ENCODE results near the gene SIGLEC12. TPM values are rescaled to one million over a fixed set of nuclear protein-coding genes. Genes with fewer than 3 reads are reported as not detected.

Gene SIGLEC12
- total RNA-seq, 1 donor from 2014 or later = 0.52 TPM

DNA sequence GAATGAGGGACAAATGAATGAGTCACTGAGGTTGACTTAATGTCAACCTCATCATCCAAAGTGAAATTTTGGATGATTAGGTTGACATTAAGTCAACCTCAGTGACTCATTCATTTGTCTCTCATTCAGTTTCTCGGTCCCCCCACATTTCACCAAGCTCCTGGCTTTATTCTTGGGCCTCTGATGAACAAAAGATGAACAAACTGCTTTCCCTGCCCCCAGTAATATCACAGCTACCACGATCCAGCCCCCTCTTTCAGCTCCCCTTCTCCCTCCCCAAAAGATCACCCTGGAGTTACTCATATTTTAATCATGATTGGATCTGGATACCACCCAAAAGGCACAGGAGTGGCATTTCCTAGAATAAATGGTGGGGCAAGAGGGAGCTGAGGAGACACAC lies 12.5 kb downstream of the SIGLEC12 start:
- Mint-ChIP-seq H3K27ac (peak overlapping the region; percentile 54), H3K4me1 (ENCODE audit: low read depth) (peaks cover 15% of the 10 kb centered on the region), H3K9me3 (peaks cover 13% of the 10 kb centered on the region), H3K27me3 (ENCODE audit: insufficient read depth) (no peaks in the 10 kb centered on the region), H3K36me3 (ENCODE audit: low read depth) (peaks cover 2% of the 10 kb centered on the region), H3K4me3 (peak overlapping the region; percentile 9)
- intact Hi-C loops (cut with micrococcal nuclease) = loop anchor here (1.0 kb wide), 1 partner anchor 10 kb away; no protein-coding TSS in a partner anchor
- no peak for DNase-seq (ENCODE audit: low spot score)

DNA sequence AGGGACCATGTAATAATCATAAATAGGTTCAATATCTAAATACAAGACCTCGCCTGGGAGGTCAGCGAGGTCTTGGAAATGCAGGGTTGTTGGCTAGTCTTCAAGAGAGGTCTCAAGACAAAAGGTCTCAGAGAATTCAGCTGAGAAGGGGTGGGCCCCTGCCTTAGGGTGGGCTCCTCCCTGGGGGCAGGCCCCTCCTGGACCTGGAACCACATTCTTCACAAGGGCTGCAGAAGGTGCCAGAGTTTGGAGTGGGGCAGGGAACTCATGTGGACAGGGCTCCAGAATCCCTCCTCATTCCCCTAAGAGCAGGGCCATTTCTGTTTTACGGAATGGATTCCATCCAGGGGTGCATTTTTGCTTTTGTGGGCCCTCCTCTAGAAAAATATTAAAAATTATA lies 13.1 kb downstream of the SIGLEC12 start:
- Mint-ChIP-seq H3K4me3 (no peak overlapping the region), H3K27ac (no peak overlapping the region), H3K9me3 (peaks cover 9% of the 10 kb centered on the region), H3K27me3 (ENCODE audit: insufficient read depth) (no peaks in the 10 kb centered on the region), H3K4me1 (ENCODE audit: low read depth) (peaks cover 9% of the 10 kb centered on the region), H3K36me3 (ENCODE audit: low read depth) (peaks cover 2% of the 10 kb centered on the region)
- no peak for DNase-seq (ENCODE audit: low spot score)
- intact Hi-C loops (cut with micrococcal nuclease) = no loop called here

DNA sequence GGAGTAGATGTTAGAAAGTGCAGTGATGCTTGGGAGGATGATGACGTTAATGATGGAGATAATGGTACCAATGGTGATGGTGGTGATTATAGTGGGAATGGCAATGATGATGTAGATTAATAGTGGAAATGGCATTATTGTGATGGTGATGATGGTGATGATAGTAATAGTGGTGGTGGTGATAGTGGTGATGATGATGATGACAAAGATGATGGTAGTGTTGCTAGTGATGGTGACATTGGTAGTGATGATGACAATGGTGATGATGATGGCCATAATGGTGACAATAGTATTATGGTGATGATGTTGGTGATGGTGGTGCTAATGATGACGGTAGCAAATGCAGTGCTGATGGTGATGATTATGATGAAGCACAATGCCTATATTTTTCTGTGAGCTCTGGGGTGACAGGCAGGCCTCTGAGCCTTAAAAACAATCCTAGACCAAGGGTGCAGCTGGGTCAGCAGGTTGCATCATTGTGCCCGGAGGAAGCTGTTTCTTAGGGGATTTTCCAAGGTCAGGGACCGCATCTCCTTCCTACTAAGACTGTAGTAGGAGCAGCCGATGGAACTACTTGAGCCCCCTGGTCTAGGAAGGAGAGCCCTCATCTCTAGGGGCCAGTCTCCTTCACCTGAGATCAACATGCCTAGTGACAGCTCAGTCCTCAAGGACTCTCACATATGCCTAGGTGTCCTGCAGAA lies 15.5 kb downstream of the SIGLEC12 start:
- H3K9me3 Mint-ChIP-seq = peaks cover 5% of the 10 kb centered on the region

DNA sequence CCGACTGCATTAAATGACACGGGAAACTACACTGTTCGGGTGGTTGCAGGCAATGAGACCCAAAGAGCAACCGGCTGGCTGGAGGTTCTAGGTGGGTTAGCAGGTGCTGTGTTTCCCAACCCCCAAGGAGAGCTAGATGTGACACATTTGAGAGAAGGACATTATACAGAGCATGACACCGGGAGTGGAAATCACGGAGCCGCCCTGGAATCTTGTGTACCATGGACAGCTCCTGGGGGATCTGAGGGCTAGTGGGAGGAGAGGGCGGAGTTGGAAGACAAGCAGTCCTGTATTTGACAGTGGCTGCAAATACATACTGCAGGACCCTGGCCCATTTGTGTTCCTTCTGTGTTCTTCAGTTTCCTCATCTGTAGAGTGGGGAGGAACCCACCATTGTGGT lies 21.0 kb downstream of the SIGLEC12 start:
- Mint-ChIP-seq H3K4me1 (ENCODE audit: low read depth) (peaks cover 24% of the 10 kb centered on the region), H3K27me3 (ENCODE audit: insufficient read depth) (peaks cover 11% of the 10 kb centered on the region), H3K4me3 (no peak overlapping the region), H3K27ac (no peak overlapping the region), H3K9me3 (peaks cover 4% of the 10 kb centered on the region), H3K36me3 (ENCODE audit: low read depth) (peaks cover 2% of the 10 kb centered on the region)
- no peak for DNase-seq (ENCODE audit: low spot score)
- intact Hi-C loops (cut with micrococcal nuclease) = no loop called here

More for the DNA sequence above, 15.5 kb downstream of the SIGLEC12 start:
- DNase-seq (ENCODE audit: low spot score) = no peak
- intact Hi-C loops (cut with micrococcal nuclease) = no loop called here
- Mint-ChIP-seq H3K4me3 (no peak overlapping the region), H3K4me1 (ENCODE audit: low read depth) (peaks cover 8% of the 10 kb centered on the region), H3K27ac (no peak overlapping the region), H3K36me3 (ENCODE audit: low read depth) (no peaks in the 10 kb centered on the region), H3K27me3 (ENCODE audit: insufficient read depth) (no peaks in the 10 kb centered on the region)

DNA sequence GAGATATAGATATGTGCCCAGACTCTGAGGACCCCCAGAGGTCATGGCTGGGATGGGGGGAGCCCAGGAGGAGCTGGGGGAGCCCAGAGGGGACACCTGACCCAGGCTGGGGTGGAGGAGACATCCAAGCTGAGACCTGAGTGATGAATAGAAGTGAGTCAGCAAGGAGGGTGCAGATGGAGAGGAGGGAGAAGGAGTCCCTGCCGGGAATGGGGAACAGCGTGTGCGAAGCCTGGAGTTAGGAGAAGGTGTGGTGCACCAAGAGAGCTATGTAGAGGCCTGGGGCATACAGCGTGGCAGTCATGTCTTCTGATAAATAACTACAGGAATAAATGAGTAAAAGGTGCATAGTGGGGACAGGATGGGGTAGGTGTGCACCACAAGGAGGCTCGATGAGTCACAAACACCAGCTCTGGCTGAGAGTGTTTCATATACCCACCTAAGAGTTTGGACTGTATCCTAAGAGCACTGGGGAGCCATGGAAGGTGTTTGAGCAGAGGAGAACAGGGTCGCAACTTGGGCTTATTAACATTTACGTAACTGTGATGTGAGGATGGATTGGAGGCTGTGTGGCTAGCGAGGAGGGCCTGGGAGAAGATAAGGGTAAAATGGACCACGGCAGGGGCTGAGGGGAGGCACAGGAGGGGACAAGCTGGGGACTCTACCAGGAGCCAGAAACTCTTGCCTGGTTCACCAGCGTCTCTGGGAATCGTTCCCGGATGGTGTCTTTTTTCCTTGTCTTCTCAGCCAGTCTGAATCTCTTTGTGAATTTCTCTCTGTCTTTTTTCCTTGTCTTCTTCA lies 21.9 kb downstream of the SIGLEC12 start:
- Mint-ChIP-seq H3K4me1 (ENCODE audit: low read depth) (peaks cover 25% of the 10 kb centered on the region), H3K27me3 (ENCODE audit: insufficient read depth) (peaks cover 13% of the 10 kb centered on the region), H3K4me3 (no peak overlapping the region), H3K27ac (peak overlapping the region; percentile 76), H3K9me3 (peaks cover 4% of the 10 kb centered on the region), H3K36me3 (ENCODE audit: low read depth) (peaks cover 2% of the 10 kb centered on the region)
- DNase-seq (ENCODE audit: low spot score) = no peak
- intact Hi-C loops (cut with micrococcal nuclease) = loop anchor here (1.0 kb wide), 2 partner anchors 10 to 37 kb away; no protein-coding TSS in a partner anchor

DNA sequence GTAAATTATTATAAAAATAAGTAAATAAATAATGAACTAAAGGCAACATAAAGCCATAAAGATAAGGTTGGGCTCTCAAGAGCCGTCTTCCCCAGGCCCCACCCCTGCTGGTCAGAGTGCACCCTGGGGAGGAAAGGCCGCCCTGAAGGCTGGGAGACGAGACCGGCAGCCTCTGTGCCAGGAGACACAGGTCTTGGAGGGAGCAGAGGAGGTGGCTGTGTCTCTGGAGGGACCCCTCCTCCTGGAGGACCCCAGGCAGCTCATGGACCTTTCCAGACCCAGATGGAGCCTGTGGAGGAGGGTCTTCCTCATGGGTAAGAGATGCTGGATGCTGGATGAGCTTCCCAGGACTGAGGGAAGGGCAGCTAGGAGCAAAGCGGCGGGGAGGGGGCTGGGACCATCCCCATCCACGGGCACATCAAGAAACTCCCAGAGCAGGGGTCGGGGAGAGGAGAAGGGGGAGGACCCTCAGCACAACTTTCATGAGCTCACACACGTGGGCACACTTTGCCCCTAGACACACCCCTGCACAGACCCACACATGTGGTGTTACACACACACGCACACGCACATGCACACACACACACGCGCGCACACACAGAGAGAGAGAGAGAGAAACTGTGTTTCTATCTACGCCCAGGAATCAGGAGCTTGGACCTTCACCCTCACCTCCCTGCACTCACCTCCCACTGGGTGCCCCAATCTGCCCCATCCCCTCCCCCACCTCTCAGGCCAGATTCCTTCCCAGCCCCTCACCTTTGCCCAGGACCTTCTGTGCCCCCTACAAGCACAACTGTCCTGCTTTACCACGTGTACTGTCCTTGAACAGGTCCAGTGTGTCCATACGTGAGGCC lies 23.0 kb downstream of the SIGLEC12 start, which contains the start of gene CEACAM18:
Gene CEACAM18, plus strand, starts transcription at position 159 of the 854 bp plus-strand sequence.
- intact Hi-C loops (cut with micrococcal nuclease) = loop anchor here (1.0 kb wide), 2 partner anchors 11 to 36 kb away; no protein-coding TSS in a partner anchor
- no peak for DNase-seq (ENCODE audit: low spot score)
- Mint-ChIP-seq H3K27me3 (ENCODE audit: insufficient read depth) (peaks cover 13% of the 10 kb centered on the region), H3K4me3 (no peak within 1 kb of the TSS), H3K36me3 (ENCODE audit: low read depth) (peaks cover 2% of the 10 kb centered on the region), H3K9me3 (peaks cover 4% of the 10 kb centered on the region), H3K27ac (peak within 1 kb of the TSS; percentile 15), H3K4me1 (ENCODE audit: low read depth) (peaks cover 30% of the 10 kb centered on the region)

DNA sequence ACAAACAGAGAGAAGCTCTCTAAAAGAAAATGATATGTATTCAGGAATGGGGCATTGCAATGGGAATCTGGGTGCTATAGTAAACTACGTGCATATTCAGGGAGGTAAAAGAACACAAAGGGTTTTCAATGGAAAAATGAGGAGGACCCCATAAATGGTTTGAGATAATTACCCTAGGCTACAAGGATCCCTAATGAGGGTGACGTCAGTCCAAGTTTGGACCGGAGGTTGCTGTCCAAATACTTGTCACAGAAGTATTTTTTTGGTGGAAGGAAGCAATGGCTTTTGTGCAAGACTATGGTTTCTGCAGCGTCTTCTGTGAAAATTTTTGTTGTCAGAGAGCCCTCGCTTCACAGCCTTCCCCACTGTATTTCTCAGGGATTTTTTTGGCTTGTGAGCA lies 24.3 kb downstream of the SIGLEC12 start:
- peak overlapping the region; percentile 15 for H3K27ac Mint-ChIP-seq
- peaks cover 2% of the 10 kb centered on the region for H3K36me3 Mint-ChIP-seq (ENCODE audit: low read depth)
- H3K4me3 Mint-ChIP-seq = no peak overlapping the region
- H3K27me3 Mint-ChIP-seq (ENCODE audit: insufficient read depth) = peaks cover 18% of the 10 kb centered on the region
- intact Hi-C loops (cut with micrococcal nuclease) = no loop called here
- H3K4me1 Mint-ChIP-seq (ENCODE audit: low read depth) = peaks cover 43% of the 10 kb centered on the region
- DNase-seq (ENCODE audit: low spot score) = no peak
- H3K9me3 Mint-ChIP-seq = peaks cover 4% of the 10 kb centered on the region

DNA sequence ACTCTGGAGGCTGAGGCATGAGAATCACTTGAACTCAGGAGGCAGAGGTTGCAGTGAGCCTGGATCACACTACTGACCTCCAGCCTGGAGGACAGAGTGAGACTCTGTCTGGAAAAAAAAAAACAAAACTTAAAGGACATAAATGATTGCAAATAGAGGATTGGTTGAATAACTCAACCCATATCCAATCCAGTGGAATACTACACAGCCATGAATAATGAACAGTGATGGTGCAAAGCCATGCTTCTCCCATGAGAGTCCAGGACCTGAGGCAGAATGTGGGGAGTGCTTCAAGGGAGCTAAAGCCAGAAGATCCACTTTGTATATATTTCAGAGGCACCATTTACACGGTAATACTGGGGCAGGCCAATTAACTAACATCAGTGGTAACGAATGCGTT lies 25.4 kb downstream of the SIGLEC12 start:
- peaks cover 18% of the 10 kb centered on the region for H3K27me3 Mint-ChIP-seq (ENCODE audit: insufficient read depth)
- intact Hi-C loops (cut with micrococcal nuclease) = no loop called here
- peaks cover 4% of the 10 kb centered on the region for H3K9me3 Mint-ChIP-seq
- no peak overlapping the region for H3K27ac Mint-ChIP-seq
- H3K4me1 Mint-ChIP-seq (ENCODE audit: low read depth) = peaks cover 45% of the 10 kb centered on the region
- H3K4me3 Mint-ChIP-seq = no peak overlapping the region
- peaks cover 2% of the 10 kb centered on the region for H3K36me3 Mint-ChIP-seq (ENCODE audit: low read depth)
- DNase-seq (ENCODE audit: low spot score) = no peak

DNA sequence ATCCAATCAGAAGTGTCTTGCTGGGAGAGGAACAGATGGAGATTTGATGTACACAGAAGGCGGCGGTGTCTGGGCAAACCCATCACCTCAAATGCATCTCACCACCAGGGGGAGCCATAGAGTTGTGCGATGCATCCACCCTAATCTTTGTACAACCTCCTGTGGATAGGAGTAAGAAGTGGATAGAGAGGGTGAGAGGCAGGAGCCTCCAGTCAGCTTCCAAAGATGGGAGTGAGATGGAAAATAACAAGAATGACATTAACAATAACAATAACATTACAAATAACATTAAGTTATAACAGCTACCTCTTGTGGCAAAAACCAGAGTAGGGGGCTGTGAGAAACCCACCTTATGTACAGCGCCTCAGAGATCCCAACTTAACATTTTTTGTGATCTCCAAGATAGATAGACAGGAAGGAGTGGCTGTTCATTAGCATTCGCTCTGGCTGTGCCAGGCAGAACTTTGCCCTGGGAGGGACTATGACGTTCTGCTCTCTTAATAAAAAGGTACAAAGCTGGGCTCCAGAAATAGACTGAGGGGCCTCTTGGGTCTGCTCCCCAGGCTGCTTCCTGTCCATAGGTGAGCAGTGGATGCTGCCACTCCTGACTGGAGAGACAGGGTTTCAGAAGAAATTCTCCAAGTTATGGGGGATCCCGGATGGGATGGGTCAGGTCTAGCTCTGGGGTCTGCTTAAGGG lies 28.4 kb downstream of the SIGLEC12 start:
- intact Hi-C loops (cut with micrococcal nuclease) = loop anchor here (1.0 to 2.0 kb wide), 5 partner anchors 32 to 184 kb away; no protein-coding TSS in a partner anchor
- Mint-ChIP-seq H3K9me3 (no peaks in the 10 kb centered on the region), H3K27me3 (ENCODE audit: insufficient read depth) (peaks cover 9% of the 10 kb centered on the region), H3K27ac (peak overlapping the region; percentile 55), H3K36me3 (ENCODE audit: low read depth) (no peaks in the 10 kb centered on the region), H3K4me3 (no peak overlapping the region), H3K4me1 (ENCODE audit: low read depth) (peaks cover 31% of the 10 kb centered on the region)
- DNase-seq (ENCODE audit: low spot score) = peak; percentile 63

DNA sequence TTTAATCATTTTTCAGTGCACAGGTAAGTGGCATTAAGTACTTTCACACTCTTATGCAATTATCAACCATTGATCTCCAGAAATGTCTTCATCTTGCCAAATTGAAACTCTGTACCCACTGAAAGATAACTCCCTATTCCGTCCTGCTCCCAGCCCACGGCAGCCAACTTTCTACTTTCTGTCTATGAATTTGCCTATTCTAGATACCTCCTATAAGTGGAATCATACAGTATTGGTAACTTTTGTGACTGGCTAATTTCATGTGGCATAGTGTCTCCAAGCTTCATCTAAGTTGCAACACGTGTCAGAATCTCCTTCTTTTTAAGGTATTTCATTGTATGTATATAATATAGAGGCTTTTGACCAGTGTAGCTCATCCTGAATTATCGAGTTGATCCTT lies 29.0 kb downstream of the SIGLEC12 start:
- no peak overlapping the region for H3K27ac Mint-ChIP-seq
- no peaks in the 10 kb centered on the region for H3K9me3 Mint-ChIP-seq
- H3K4me1 Mint-ChIP-seq (ENCODE audit: low read depth) = peaks cover 36% of the 10 kb centered on the region
- no peak for DNase-seq (ENCODE audit: low spot score)
- intact Hi-C loops (cut with micrococcal nuclease) = loop anchor here (1.0 to 2.0 kb wide), 5 partner anchors 32 to 185 kb away; no protein-coding TSS in a partner anchor
- peaks cover 8% of the 10 kb centered on the region for H3K27me3 Mint-ChIP-seq (ENCODE audit: insufficient read depth)
- H3K4me3 Mint-ChIP-seq = no peak overlapping the region
- no peaks in the 10 kb centered on the region for H3K36me3 Mint-ChIP-seq (ENCODE audit: low read depth)

DNA sequence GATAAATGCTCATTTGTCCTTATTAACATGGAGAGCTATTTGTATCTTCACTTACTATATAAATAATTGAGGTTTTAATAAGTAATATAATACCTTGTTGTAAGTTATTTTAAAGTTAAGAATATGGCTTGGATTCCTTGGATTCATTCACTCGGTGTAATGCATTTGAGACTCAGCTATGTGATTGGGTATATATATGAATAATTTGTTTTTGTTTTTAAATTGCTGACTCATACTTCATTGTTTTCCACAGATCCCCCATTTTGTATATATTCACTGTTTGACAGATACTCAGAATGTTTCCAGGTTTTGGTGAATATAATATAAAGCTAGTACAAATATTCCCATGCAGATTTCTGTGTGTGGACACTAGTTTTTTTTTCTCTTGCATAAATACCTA lies 30.1 kb downstream of the SIGLEC12 start:
- Mint-ChIP-seq H3K4me1 (ENCODE audit: low read depth) (peaks cover 47% of the 10 kb centered on the region), H3K36me3 (ENCODE audit: low read depth) (no peaks in the 10 kb centered on the region), H3K4me3 (no peak overlapping the region)

DNA sequence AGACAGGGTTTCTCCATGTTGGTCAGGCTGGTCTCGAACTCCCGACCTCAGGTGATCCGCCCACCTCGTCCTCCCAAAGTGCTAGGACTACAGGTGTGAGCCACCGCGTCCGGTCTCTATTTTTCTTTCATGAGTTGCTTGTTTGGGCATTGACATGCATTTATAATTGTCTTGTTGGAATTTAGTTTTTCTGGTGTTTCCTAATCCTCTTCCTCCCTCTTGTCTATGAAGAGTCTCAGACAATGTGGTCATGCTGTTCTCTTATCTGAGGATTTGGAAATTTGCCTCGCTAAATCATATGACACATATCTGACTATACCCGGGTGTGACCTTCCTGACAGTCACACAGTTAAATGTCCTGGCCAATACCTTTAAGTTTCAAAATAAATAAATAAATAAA lies 30.6 kb downstream of the SIGLEC12 start:
- no peak for DNase-seq (ENCODE audit: low spot score)
- H3K36me3 Mint-ChIP-seq (ENCODE audit: low read depth) = no peaks in the 10 kb centered on the region
- intact Hi-C loops (cut with micrococcal nuclease) = no loop called here
- no peak overlapping the region for H3K4me3 Mint-ChIP-seq
- H3K9me3 Mint-ChIP-seq = no peaks in the 10 kb centered on the region
- H3K27ac Mint-ChIP-seq = no peak overlapping the region
- peaks cover 21% of the 10 kb centered on the region for H3K27me3 Mint-ChIP-seq (ENCODE audit: insufficient read depth)
- H3K4me1 Mint-ChIP-seq (ENCODE audit: low read depth) = peaks cover 53% of the 10 kb centered on the region

More for the DNA sequence above, 30.1 kb downstream of the SIGLEC12 start:
- Mint-ChIP-seq H3K9me3 (no peaks in the 10 kb centered on the region), H3K27me3 (ENCODE audit: insufficient read depth) (peaks cover 18% of the 10 kb centered on the region), H3K27ac (no peak overlapping the region)
- DNase-seq (ENCODE audit: low spot score) = no peak
- intact Hi-C loops (cut with micrococcal nuclease) = no loop called here
